Liver (tissue), 9 donors: ENCODE results near the gene ARAP1. TPM values are rescaled to one million over a fixed set of nuclear protein-coding genes. Genes with fewer than 3 reads are reported as not detected.

Experiments used
- DNase-seq: peaks from one replicate; pipeline ENCODE4 v3.0.0-alpha.2; 2017; ENCODE audit warnings: low spot score
- H3K27ac ChIP-seq, 2 donors: one replicate each; pipeline ENCODE4 v1.7.0; 2013; ENCODE audit warnings: inconsistent platforms in 2 of 2, low read length in 2 of 2, control low read depth in 1 of 2, low read depth in 1 of 2, mild to moderate bottlenecking in 1 of 2
- H3K27me3 ChIP-seq, 4 donors: one replicate each; pipeline versions ENCODE4 v1.6.1 to v1.7.0; 2013; ENCODE audit warnings: low read length in 3 of 4, inconsistent platforms in 1 of 4, mild to moderate bottlenecking in 1 of 4, moderate library complexity in 1 of 4; ENCODE audit not compliant: control insufficient read depth in 4 of 4, insufficient read depth in 4 of 4
- H3K36me3 ChIP-seq, 4 donors: one replicate each; pipeline versions ENCODE4 v1.6.1 to v1.7.0; 2013; ENCODE audit warnings: low read length in 3 of 4, mild to moderate bottlenecking in 3 of 4, low read depth in 1 of 4, moderate library complexity in 1 of 4; ENCODE audit not compliant: control insufficient read depth in 4 of 4, insufficient read depth in 3 of 4
- H3K4me1 ChIP-seq, 4 donors: one replicate each; pipeline versions ENCODE4 v1.6.1 to v1.7.0; 2013; ENCODE audit warnings: low read length in 3 of 4, mild to moderate bottlenecking in 3 of 4, moderate library complexity in 1 of 4; ENCODE audit not compliant: control insufficient read depth in 4 of 4, insufficient read depth in 4 of 4
- H3K4me3 ChIP-seq, 3 donors: one replicate each; pipeline versions ENCODE4 v1.6.1 to v1.7.0; 2013; ENCODE audit warnings: low read length in 3 of 3, control low read depth in 1 of 3, low read depth in 1 of 3, mild to moderate bottlenecking in 1 of 3
- H3K9ac ChIP-seq, 2 donors: one replicate each; pipeline ENCODE4 v1.7.0; 2013; ENCODE audit warnings: low read length in 2 of 2, mild to moderate bottlenecking in 2 of 2, moderate library complexity in 2 of 2, control low read depth in 1 of 2, low read depth in 1 of 2
- H3K9me3 ChIP-seq, 4 donors: one replicate each; pipeline versions ENCODE4 v1.6.1 to v1.7.0; 2013; ENCODE audit warnings: low read length in 3 of 4; ENCODE audit not compliant: control insufficient read depth in 4 of 4
- CTCF ChIP-seq: fragments of 150-350 bp; IDR thresholded peaks from 2 replicates; pipeline ENCODE4 v1.5.1; 2017; ENCODE audit warnings: improper control_type of control experiment, low read depth, low read length; ENCODE audit not compliant: missing input control
- EGR1 ChIP-seq, 2 donors: IDR thresholded peaks; 2 replicates each; pipeline ENCODE4 v1.6.1; 2016 to 2018; ENCODE audit warnings: antibody characterized with exemption in 2 of 2, low read depth in 2 of 2
- FOXA1 ChIP-seq: IDR thresholded peaks from 2 replicates; pipeline ENCODE4 v1.6.1; 2016; ENCODE audit warnings: antibody characterized with exemption
- FOXA2 ChIP-seq: IDR thresholded peaks from 2 replicates; pipeline ENCODE4 v1.6.1; 2016; ENCODE audit warnings: antibody characterized with exemption
- GABPA ChIP-seq, 2 donors: IDR thresholded peaks in 1 of 2; conservative IDR thresholded peaks in 1 of 2; 2 replicates each; pipeline ENCODE4 v1.6.1; 2016; ENCODE audit warnings: antibody characterized with exemption in 2 of 2, mild to moderate bottlenecking in 1 of 2, moderate library complexity in 1 of 2
- HNF4A ChIP-seq, 2 donors: conservative IDR thresholded peaks; 2 replicates each; pipeline ENCODE4 v1.6.1; 2016; ENCODE audit warnings: antibody characterized with exemption in 2 of 2, mild to moderate bottlenecking in 2 of 2
- HNF4G ChIP-seq: IDR thresholded peaks from 2 replicates; pipeline ENCODE4 v1.6.1; 2016; ENCODE audit warnings: antibody characterized with exemption
- JUND ChIP-seq, 2 donors: IDR thresholded peaks; 2 replicates each; pipeline ENCODE4 v1.6.1; 2016; ENCODE audit warnings: antibody characterized with exemption in 2 of 2
- NR2F2 ChIP-seq: IDR thresholded peaks from 2 replicates; pipeline ENCODE4 v1.6.1; 2016; ENCODE audit warnings: antibody characterized with exemption
- RAD21 ChIP-seq, 2 donors: IDR thresholded peaks; 2 replicates each; pipeline ENCODE4 v1.6.1; 2016; ENCODE audit warnings: antibody characterized with exemption in 2 of 2, mild to moderate bottlenecking in 2 of 2
- RXRA ChIP-seq, 2 donors: IDR thresholded peaks; 2 replicates each; pipeline ENCODE4 v1.6.1; 2017 to 2018; ENCODE audit warnings: antibody characterized with exemption in 2 of 2, mild to moderate bottlenecking in 1 of 2
- SP1 ChIP-seq: IDR thresholded peaks from 2 replicates; pipeline ENCODE4 v1.6.1; 2018; ENCODE audit warnings: antibody characterized with exemption, mild to moderate bottlenecking
- TAF1 ChIP-seq: conservative IDR thresholded peaks from 2 replicates; pipeline ENCODE4 v1.6.1; 2016; ENCODE audit warnings: antibody characterized with exemption, mild to moderate bottlenecking
- YY1 ChIP-seq: IDR thresholded peaks from 2 replicates; pipeline ENCODE4 v1.6.1; 2016; ENCODE audit warnings: antibody characterized with exemption, mild to moderate bottlenecking
- WGBS: extraction: QIAGEN DNeasy Blood & Tissue Kit; methylation state at CpG from one replicate; pipeline ENCODE4 v1.1.7; 2013; 5-methylcytosine and 5-hydroxymethylcytosine counted together
- polyA plus RNA-seq, 2 donors: library from polyadenylated mRNA; stranded (reverse) in 1 of 2; unstranded in 1 of 2; fragments of 200-250 nt in 1 of 2; fragments of >200 nt in 1 of 2; fragmentation: Nextera tagmentation in 1 of 2; extraction: Ambion mirVana in 1 of 2; gene quantifications; one replicate each; pipeline versions ENCODE4 v1.2.1 to v1.2.3, GENCODE V29; 2013 to 2015
- total RNA-seq, 2 donors: library from RNA; depleted of rRNA; stranded (reverse); fragments of >200 nt; gene quantifications; one replicate each; pipeline ENCODE4 v1.2.3, GENCODE V29; 2014
- TF ChIP-seq, protein P1 (sequence below): IDR thresholded peaks from 2 replicates; pipeline ENCODE4 v1.6.1; 2016; ENCODE audit warnings: antibody characterized with exemption, mild to moderate bottlenecking
- TF ChIP-seq, protein P2 (sequence below): IDR thresholded peaks from 2 replicates; pipeline ENCODE4 v1.6.1; 2016; ENCODE audit warnings: antibody characterized with exemption
- TF ChIP-seq, protein P3 (sequence below): IDR thresholded peaks from 2 replicates; pipeline ENCODE4 v1.6.1; 2016; ENCODE audit warnings: antibody characterized with exemption
- donor health status: healthy.
- donor health status: healthy.
- donor health status: healthy.
- donor health status: healthy.
- donor health status: healthy.

The ARAP1 gene
- total and polyA plus RNA-seq, 4 donors, result 14.4 to 77.8 (median 43.5) TPM

GRCh38 chr11:72737336-72737735 lies 14.9 kb downstream of the ARAP1 start:
- Histone ChIP-seq H3K27ac (peak overlapping the region; percentile 32 to 84), H3K27me3 (no peaks in the 10 kb centered on the region)

DNA sequence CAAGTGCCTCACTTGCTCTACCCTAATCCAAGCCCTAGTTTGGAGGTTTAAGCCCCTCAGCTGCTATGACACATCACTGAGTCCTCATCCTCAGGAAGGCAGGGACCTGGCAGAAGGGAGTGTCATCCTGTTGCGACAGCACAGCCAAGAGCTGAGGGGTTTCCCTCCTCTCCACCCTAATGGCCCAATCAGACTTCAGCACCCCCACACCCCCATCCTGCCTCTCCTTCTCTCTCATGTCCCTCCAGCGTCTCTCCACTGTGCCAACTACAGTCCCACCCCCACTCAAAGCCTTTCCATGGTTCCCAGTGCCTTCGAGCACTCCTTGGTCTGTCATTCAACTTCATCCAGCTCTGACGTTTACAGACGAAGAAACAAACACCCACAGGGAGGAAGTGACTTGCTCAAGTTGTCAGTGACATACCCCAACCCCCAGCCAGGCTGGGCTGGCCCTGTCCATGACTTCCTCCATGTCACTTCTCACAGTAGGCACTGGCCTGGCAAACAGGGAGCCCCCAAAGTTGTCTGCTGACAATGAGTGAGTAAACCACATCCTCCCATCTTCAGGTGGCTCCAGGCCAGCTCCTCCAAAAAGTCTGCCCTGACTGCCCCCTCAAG lies 15.6 kb downstream of the ARAP1 start:
- H3K9ac ChIP-seq, result no peak overlapping the region
- no peaks in the 10 kb centered on the region for H3K9me3 ChIP-seq
- H3K36me3 ChIP-seq, result no peaks in the 10 kb centered on the region
- DNase-seq, result no peak
- H3K4me1 ChIP-seq, result peaks cover 0 to 12% (median 4%) of the 10 kb centered on the region in 4 donors
- H3K27me3 ChIP-seq, result no peaks in the 10 kb centered on the region
- peak in 1 of 2 donors; percentile 31 for TF ChIP-seq GABPA (IDR thresholded peaks at IDR 0.05 in 1 of 2, conservative IDR thresholded peaks at IDR 0.05 in 1 of 2)
- no peak for TF ChIP-seq YY1
- peak overlapping the region; percentile 60 to 84 for H3K27ac ChIP-seq
- WGBS, result 71% methylated on average over 5 of the region's 5 CpGs
- H3K4me3 ChIP-seq, result no peak overlapping the region

More at GRCh38 chr11:72737336-72737735, 14.9 kb downstream of the ARAP1 start:
- 83% methylated on average over 1 of the region's 1 CpG for WGBS
- no peak overlapping the region for H3K9ac ChIP-seq
- no peak for TF ChIP-seq TAF1
- TF ChIP-seq FOXA1, result no peak
- TF ChIP-seq HNF4G, result no peak
- no peak for TF ChIP-seq NR2F2
- TF ChIP-seq EGR1 (IDR thresholded peaks at IDR 0.05; ENCODE audit: low read depth in 2 of 2), result no peak
- TF ChIP-seq, protein P1, sequence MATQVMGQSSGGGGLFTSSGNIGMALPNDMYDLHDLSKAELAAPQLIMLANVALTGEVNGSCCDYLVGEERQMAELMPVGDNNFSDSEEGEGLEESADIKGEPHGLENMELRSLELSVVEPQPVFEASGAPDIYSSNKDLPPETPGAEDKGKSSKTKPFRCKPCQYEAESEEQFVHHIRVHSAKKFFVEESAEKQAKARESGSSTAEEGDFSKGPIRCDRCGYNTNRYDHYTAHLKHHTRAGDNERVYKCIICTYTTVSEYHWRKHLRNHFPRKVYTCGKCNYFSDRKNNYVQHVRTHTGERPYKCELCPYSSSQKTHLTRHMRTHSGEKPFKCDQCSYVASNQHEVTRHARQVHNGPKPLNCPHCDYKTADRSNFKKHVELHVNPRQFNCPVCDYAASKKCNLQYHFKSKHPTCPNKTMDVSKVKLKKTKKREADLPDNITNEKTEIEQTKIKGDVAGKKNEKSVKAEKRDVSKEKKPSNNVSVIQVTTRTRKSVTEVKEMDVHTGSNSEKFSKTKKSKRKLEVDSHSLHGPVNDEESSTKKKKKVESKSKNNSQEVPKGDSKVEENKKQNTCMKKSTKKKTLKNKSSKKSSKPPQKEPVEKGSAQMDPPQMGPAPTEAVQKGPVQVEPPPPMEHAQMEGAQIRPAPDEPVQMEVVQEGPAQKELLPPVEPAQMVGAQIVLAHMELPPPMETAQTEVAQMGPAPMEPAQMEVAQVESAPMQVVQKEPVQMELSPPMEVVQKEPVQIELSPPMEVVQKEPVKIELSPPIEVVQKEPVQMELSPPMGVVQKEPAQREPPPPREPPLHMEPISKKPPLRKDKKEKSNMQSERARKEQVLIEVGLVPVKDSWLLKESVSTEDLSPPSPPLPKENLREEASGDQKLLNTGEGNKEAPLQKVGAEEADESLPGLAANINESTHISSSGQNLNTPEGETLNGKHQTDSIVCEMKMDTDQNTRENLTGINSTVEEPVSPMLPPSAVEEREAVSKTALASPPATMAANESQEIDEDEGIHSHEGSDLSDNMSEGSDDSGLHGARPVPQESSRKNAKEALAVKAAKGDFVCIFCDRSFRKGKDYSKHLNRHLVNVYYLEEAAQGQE, result no peak
- TF ChIP-seq RXRA (IDR thresholded peaks at IDR 0.05), result no peak
- peaks cover 4 to 20% (median 9%) of the 10 kb centered on the region in 4 donors for H3K4me1 ChIP-seq
- no peak for DNase-seq
- H3K4me3 ChIP-seq, result no peak overlapping the region
- no peaks in the 10 kb centered on the region for H3K36me3 ChIP-seq
- no peaks in the 10 kb centered on the region for H3K9me3 ChIP-seq

GRCh38 chr11:72735495-72736027 lies 16.6 kb downstream of the ARAP1 start:
- Histone ChIP-seq H3K27ac (peak overlapping the region; percentile 5 to 39), H3K27me3 (no peaks in the 10 kb centered on the region), H3K9ac (no peak overlapping the region), H3K4me1 (peaks cover 0 to 10% (median 4%) of the 10 kb centered on the region in 4 donors), H3K4me3 (no peak overlapping the region), H3K9me3 (no peaks in the 10 kb centered on the region), H3K36me3 (no peaks in the 10 kb centered on the region)
- DNase-seq, result no peak
- WGBS, result 79% methylated on average over 8 of the region's 8 CpGs
- TF ChIP-seq HNF4A (conservative IDR thresholded peaks at IDR 0.05) (no peak), NR2F2 (no peak), YY1 (no peak), SP1 (no peak), RAD21 (IDR thresholded peaks at IDR 0.05) (no peak), RXRA (IDR thresholded peaks at IDR 0.05) (no peak), FOXA1 (no peak), JUND (IDR thresholded peaks at IDR 0.05) (no peak), FOXA2 (no peak), CTCF (no peak), GABPA (IDR thresholded peaks at IDR 0.05 in 1 of 2, conservative IDR thresholded peaks at IDR 0.05 in 1 of 2) (no peak), HNF4G (no peak), EGR1 (IDR thresholded peaks at IDR 0.05; ENCODE audit: low read depth in 2 of 2) (no peak), TAF1 (no peak)
- TF ChIP-seq, protein P2, sequence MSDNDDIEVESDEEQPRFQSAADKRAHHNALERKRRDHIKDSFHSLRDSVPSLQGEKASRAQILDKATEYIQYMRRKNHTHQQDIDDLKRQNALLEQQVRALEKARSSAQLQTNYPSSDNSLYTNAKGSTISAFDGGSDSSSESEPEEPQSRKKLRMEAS, result no peak
- TF ChIP-seq, protein P1, result no peak
- TF ChIP-seq, protein P3, sequence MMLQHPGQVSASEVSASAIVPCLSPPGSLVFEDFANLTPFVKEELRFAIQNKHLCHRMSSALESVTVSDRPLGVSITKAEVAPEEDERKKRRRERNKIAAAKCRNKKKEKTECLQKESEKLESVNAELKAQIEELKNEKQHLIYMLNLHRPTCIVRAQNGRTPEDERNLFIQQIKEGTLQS, result no peak
